NB4 (cell line): ENCODE measurements around the gene TSPAN31.

Source experiments
- POLR2A ChIP-seq: IDR thresholded peaks from 2 replicates; pipeline ENCODE4 v1.6.1; 2011; ENCODE audit warnings: mild to moderate bottlenecking; ENCODE audit not compliant: insufficient read length; ENCODE audit errors: extremely low read depth
- TF ChIP-seq, protein P1 (sequence below): IDR thresholded peaks from 2 replicates; pipeline ENCODE4 v1.6.1; 2011; ENCODE audit warnings: low read depth, low read length

DNA sequence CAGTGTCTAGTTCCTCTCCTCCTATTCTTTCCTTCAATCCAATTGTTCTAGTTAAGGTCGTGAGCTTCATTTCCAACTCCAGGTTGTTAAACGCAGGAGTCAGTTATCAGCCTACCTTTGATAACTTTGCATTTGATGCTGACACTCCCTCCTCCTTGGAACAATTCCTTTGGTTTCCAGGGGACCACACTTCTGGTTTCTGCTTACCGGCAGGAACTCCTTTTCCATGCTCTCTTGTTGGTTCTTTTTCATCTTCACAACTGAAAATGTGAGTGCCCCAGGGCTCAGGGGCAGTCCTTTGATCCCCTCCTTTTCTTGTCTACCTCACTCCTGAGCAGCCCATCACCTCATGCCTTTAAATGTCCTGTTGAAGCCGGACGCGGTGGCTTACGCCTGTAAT, 32.5 kb downstream of the TSPAN31 start:
- TF ChIP-seq, protein P1, sequence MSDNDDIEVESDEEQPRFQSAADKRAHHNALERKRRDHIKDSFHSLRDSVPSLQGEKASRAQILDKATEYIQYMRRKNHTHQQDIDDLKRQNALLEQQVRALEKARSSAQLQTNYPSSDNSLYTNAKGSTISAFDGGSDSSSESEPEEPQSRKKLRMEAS, result no peak
- no peak for TF ChIP-seq POLR2A
